C4-2B (cell line): ENCODE data around the gene CYP2A6.
"Not testable (repeated sequence)": the region's sequence is repeated elsewhere in the genome, so short reads cannot be mapped to it uniquely, and the experiment has no call there.

Experiments
- ZFX ChIP-seq: fragments of 450-650 bp; IDR thresholded peaks from 2 replicates; pipeline ENCODE4 v1.6.1; 2017
- TF ChIP-seq, protein P1 (sequence below): fragments of 450-650 bp; conservative IDR thresholded peaks from 2 replicates; pipeline ENCODE4 v1.5.1; 2017; ENCODE audit warnings: mild to moderate bottlenecking

DNA sequence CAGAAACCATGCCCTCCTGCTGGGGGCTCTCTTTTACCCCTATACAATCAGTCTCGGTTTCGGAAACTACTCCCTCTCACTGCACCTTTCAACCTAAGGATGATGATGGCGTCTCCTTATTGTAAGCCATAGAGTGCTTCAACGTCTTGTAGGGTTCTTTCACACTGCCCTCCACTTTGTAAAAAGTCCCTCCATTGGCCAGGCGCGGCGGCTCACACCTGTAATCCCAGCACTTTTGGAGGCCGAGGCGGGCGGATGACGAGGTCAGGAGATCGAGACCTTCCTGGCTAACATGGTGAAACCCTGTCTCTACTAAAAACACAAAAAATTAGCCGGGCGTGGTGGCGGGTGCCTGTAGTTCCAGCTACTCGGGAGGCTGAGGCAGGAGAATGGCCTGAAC is 19.5 kb downstream of the CYP2A6 start:
- TF ChIP-seq, protein P1, sequence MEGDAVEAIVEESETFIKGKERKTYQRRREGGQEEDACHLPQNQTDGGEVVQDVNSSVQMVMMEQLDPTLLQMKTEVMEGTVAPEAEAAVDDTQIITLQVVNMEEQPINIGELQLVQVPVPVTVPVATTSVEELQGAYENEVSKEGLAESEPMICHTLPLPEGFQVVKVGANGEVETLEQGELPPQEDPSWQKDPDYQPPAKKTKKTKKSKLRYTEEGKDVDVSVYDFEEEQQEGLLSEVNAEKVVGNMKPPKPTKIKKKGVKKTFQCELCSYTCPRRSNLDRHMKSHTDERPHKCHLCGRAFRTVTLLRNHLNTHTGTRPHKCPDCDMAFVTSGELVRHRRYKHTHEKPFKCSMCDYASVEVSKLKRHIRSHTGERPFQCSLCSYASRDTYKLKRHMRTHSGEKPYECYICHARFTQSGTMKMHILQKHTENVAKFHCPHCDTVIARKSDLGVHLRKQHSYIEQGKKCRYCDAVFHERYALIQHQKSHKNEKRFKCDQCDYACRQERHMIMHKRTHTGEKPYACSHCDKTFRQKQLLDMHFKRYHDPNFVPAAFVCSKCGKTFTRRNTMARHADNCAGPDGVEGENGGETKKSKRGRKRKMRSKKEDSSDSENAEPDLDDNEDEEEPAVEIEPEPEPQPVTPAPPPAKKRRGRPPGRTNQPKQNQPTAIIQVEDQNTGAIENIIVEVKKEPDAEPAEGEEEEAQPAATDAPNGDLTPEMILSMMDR = not testable (repeated sequence)
- TF ChIP-seq ZFX = not testable (repeated sequence)
